Measurements from ENCODE around the gene KIRREL3.

KIRREL3 gene

GRCh38 chr11:126464796-126465195 lies 535.8 kb downstream of the KIRREL3 start:
- Histone ChIP-seq H3K4me3 (ENCODE audit: low read length) (no peak overlapping the region), H4K20me1 (ENCODE audit: insufficient read depth, low read length) (no peaks in the 10 kb centered on the region), H3K27me3 (ENCODE audit: low read depth, low read length) (peaks cover 32% of the 10 kb centered on the region), H3K36me3 (replicated peaks; ENCODE audit: low read depth, low read length) (no peaks in the 10 kb centered on the region), H3K4me2 (ENCODE audit: low read length) (peak overlapping the region; percentile 75; the same call in 1 of the 2 replicates), H2AFZ (ENCODE audit: low read depth, low read length) (no peak overlapping the region), H3K79me2 (ENCODE audit: low read length) (no peaks in the 10 kb centered on the region), H3K4me1 (ENCODE audit: low read length) (peaks cover 39% of the 10 kb centered on the region), H3K9me3 (ENCODE audit: insufficient read depth, low read length) (no peaks in the 10 kb centered on the region), H3K9ac (ENCODE audit: low read length) (no peak overlapping the region), H3K27ac (ENCODE audit: low read length) (no peak overlapping the region)
- no peak for TF ChIP-seq EZH2phosphoT487 (IDR thresholded peaks at IDR 0.05; ENCODE audit: low read depth)
- no peak for TF ChIP-seq CTCF (IDR thresholded peaks at IDR 0.05; ENCODE audit: low read depth, low read length)

GRCh38 chr11:126462422-126462821 lies 538.1 kb downstream of the KIRREL3 start:
- Histone ChIP-seq H4K20me1 (ENCODE audit: insufficient read depth, low read length) (no peaks in the 10 kb centered on the region), H3K27me3 (ENCODE audit: low read depth, low read length) (peaks cover 49% of the 10 kb centered on the region), H3K4me2 (ENCODE audit: low read length) (no peak overlapping the region), H3K79me2 (ENCODE audit: low read length) (no peaks in the 10 kb centered on the region), H3K36me3 (replicated peaks; ENCODE audit: low read depth, low read length) (no peaks in the 10 kb centered on the region), H3K9me3 (ENCODE audit: insufficient read depth, low read length) (no peaks in the 10 kb centered on the region), H3K4me3 (ENCODE audit: low read length) (no peak overlapping the region), H3K4me1 (ENCODE audit: low read length) (peaks cover 34% of the 10 kb centered on the region), H3K27ac (ENCODE audit: low read length) (no peak overlapping the region), H3K9ac (ENCODE audit: low read length) (no peak overlapping the region), H2AFZ (ENCODE audit: low read depth, low read length) (no peak overlapping the region)
- TF ChIP-seq CTCF (IDR thresholded peaks at IDR 0.05; ENCODE audit: low read depth, low read length) (no peak), EZH2phosphoT487 (IDR thresholded peaks at IDR 0.05; ENCODE audit: low read depth) (no peak)

- H3K9ac ChIP-seq (ENCODE audit: low read length), result no peak overlapping the region
- no peak overlapping the region for H2AFZ ChIP-seq (ENCODE audit: low read depth, low read length)
- no peak overlapping the region for H3K4me3 ChIP-seq (ENCODE audit: low read length)
- H3K79me2 ChIP-seq (ENCODE audit: low read length), result no peaks in the 10 kb centered on the region
- H3K9me3 ChIP-seq (ENCODE audit: insufficient read depth, low read length), result no peaks in the 10 kb centered on the region
- H3K36me3 ChIP-seq (replicated peaks; ENCODE audit: low read depth, low read length), result no peaks in the 10 kb centered on the region
- H3K4me1 ChIP-seq (ENCODE audit: low read length), result peaks cover 29% of the 10 kb centered on the region
- H3K27ac ChIP-seq (ENCODE audit: low read length), result no peak overlapping the region
- H4K20me1 ChIP-seq (ENCODE audit: insufficient read depth, low read length), result no peaks in the 10 kb centered on the region
- H3K4me2 ChIP-seq (ENCODE audit: low read length), result no peak overlapping the region
- peaks cover 49% of the 10 kb centered on the region for H3K27me3 ChIP-seq (ENCODE audit: low read depth, low read length)
- TF ChIP-seq CTCF (IDR thresholded peaks at IDR 0.05; ENCODE audit: low read depth, low read length) (no peak), EZH2phosphoT487 (IDR thresholded peaks at IDR 0.05; ENCODE audit: low read depth) (no peak)
Measured at GRCh38 chr11:126461996-126462395, 538.6 kb downstream of the KIRREL3 start.

- Histone ChIP-seq H3K9ac (ENCODE audit: low read length) (no peak overlapping the region), H2AFZ (ENCODE audit: low read depth, low read length) (no peak overlapping the region), H3K79me2 (ENCODE audit: low read length) (no peaks in the 10 kb centered on the region), H3K27ac (ENCODE audit: low read length) (no peak overlapping the region), H3K4me2 (ENCODE audit: low read length) (no peak overlapping the region), H3K27me3 (ENCODE audit: low read depth, low read length) (peaks cover 42% of the 10 kb centered on the region), H3K4me3 (ENCODE audit: low read length) (no peak overlapping the region), H3K9me3 (ENCODE audit: insufficient read depth, low read length) (no peaks in the 10 kb centered on the region), H3K4me1 (ENCODE audit: low read length) (peaks cover 20% of the 10 kb centered on the region), H3K36me3 (replicated peaks; ENCODE audit: low read depth, low read length) (no peaks in the 10 kb centered on the region), H4K20me1 (ENCODE audit: insufficient read depth, low read length) (no peaks in the 10 kb centered on the region)
- TF ChIP-seq CTCF (IDR thresholded peaks at IDR 0.05; ENCODE audit: low read depth, low read length) (no peak), EZH2phosphoT487 (IDR thresholded peaks at IDR 0.05; ENCODE audit: low read depth) (no peak)
Measured at GRCh38 chr11:126461096-126461440, 539.5 kb downstream of the KIRREL3 start.
